HTR-8/SVneo (cell line): Measurements from ENCODE around the gene SPDYE3.
"Not testable (repeated sequence)": the region's sequence is repeated elsewhere in the genome, so short reads cannot be mapped to it uniquely, and the experiment has no call there.

ENCODE experiments used
- DNase-seq: peaks from one replicate; pipeline ENCODE4 v3.0.0; 2011; ENCODE audit warnings: low spot score, mixed read lengths; ENCODE audit not compliant: insufficient read length
- FAIRE-seq: peaks from 2 replicates; lab custom pipeline; 2011; peaks lifted over from hg19 to GRCh38; lab: Jason Lieb, UNC

SPDYE3 gene

DNA sequence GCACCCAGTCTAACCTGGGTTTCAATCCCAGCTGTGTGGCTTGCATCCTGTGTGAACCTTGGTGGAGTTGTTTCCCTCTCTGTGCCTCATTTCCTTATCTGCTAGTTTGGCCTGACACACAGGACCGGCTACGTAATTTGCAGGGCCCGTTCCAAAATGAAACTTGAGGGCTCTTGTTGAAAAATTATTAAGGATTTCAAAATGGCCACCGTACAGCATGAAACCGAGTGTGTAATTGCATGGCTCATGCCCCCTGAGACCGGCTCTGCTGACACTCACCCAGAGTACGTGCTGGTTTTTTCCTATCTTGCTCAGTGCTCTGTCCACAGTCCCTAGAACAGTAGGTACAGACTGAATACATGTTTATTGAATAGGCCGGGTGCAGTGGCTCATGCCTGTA, 24.4 kb upstream of the SPDYE3 start:
- DNase-seq, FAIRE-seq: not testable (repeated sequence)

DNA sequence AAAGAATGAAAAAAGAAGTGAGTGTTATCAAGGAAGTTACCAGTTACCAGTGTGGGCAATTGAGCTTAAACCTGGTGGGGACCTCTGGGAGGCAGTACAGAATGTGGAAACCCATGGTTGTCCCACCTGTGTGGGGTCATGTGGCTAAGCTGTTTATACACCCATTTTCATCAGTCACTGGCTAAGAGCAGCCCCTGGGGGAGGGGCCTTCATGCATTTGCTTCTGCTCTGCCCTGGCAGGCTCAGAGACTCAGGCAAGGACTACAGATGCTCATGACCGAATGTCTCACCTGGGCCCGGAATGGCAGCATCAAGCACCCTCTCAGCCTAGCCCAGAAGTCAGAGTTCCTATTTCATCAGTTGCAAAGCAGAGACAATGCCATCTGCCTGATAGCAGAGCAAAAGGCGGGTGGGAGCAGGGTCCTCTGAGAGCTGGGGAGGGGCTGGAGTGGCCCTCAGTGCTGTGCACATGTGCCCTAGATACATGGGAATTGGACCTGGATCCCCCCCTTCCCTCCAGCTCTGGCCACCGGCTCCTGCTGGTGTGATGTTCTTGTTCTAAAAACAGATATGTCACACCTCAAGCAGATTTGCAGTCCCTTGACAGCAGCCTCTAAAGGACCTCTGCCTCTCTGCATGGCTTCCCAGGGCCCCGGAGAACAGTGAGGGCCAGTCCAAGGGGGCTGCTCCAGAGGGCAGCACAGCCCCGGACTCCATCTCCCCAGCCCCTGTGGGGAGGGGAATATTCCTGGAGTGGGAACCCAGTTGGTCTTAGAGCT, 20.1 kb upstream of the SPDYE3 start:
- not testable (repeated sequence) for FAIRE-seq

GRCh38 chr7:100288258-100288657, 19.2 kb upstream of the SPDYE3 start:
- DNase-seq, FAIRE-seq: not testable (repeated sequence)

More for the DNA sequence above, 20.1 kb upstream of the SPDYE3 start:
- not testable (repeated sequence) for DNase-seq

- FAIRE-seq, result not testable (repeated sequence)
These were observed 15.3 kb upstream of the SPDYE3 start for GRCh38 chr7:100292162-100292561.

DNA sequence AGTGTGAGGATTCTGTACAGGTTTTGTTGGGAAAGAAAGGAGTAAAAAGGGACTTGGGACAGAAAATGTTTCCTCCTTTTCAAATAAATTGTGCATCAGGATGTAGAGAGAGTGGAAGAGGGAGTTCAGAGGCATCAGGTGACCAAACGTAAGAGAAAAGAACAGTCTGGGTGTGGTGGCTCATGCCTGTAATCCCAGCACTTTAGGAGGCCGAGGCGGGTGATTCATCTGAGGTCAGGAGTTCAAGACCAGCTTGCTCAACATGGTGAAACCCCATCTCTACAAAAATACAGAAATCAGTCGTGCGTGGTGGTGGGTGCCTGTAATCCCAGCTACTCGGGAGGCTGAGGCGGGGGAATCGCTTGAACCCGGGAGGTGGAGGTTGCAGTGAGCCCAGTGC, 12.2 kb upstream of the SPDYE3 start:
- FAIRE-seq, DNase-seq: not testable (repeated sequence)

More at GRCh38 chr7:100292162-100292561, 15.3 kb upstream of the SPDYE3 start:
- DNase-seq, result not testable (repeated sequence)

- FAIRE-seq, DNase-seq: not testable (repeated sequence)
These were observed 9.5 kb upstream of the SPDYE3 start for GRCh38 chr7:100297852-100298631.

- DNase-seq, FAIRE-seq: not testable (repeated sequence)
These were observed 8.9 kb upstream of the SPDYE3 start for GRCh38 chr7:100298632-100298895.

- DNase-seq, result not testable (repeated sequence)
These were observed 3.0 kb upstream of the SPDYE3 start for GRCh38 chr7:100304526-100304925.

DNA sequence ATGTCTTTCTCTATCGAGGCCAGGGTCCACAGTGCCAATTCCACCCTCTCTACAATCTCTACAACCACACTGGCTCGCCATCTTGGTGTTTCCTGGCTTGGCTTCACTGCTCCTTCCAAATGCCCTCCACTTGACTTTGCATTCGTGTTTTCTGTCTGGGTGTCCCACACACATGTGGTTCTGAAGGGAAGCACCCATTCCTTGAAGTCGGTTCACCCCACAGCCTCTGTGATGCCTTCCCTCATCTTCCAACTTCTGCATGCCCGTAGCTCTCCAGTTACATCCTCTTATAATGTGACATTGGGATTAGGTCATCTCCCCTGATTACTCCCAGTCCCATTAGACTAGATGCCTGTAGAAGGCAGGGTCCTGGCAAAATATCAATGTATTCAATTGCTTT, 10.8 kb downstream of the SPDYE3 start:
- DNase-seq, FAIRE-seq: not testable (repeated sequence)

More at GRCh38 chr7:100304526-100304925, 3.0 kb upstream of the SPDYE3 start:
- not testable (repeated sequence) for FAIRE-seq

DNA sequence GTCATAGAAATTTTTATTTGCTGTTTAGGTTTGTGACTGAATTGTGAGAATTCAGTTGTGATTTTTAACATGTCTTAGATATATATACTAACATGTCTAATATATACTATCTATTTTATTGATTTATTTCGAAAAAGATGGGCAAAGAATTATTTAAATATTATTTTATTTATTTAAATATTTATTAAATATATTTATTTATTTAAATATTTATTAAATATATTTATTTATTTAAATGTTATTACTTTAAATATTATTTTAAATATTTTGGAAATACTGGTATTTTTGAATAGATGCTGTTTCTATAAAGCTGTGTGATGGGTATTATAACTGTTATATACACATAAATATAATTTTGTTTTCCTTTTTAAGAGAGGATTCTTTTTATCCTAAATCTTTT, 14.1 kb downstream of the SPDYE3 start:
- FAIRE-seq, DNase-seq: not testable (repeated sequence)

DNA sequence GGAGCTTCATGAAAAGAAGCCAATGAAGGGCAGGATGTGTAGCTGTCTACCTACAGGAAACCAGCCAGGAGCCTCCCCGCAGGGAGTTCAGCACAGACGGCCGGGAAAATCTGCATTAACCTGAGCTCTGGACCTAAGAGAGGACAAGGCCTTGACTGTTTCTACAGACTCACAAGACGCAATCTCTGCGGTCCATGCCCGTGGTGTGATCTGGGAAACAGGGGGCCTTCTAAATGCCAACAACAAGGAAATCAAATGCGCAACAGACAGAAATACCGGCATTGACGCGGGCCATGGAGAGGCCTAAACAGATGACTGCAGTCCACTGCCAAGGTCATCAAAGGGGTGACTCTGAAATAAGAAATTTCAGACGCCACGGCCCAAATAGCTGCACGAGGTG, 16.7 kb downstream of the SPDYE3 start:
- DNase-seq, FAIRE-seq: not testable (repeated sequence)

GRCh38 chr7:100325671-100326070, 18.2 kb downstream of the SPDYE3 start:
- FAIRE-seq, DNase-seq: not testable (repeated sequence)

GRCh38 chr7:100326914-100327313, 19.4 kb downstream of the SPDYE3 start:
- DNase-seq, FAIRE-seq: not testable (repeated sequence)

GRCh38 chr7:100335566-100336466, 28.3 kb downstream of the SPDYE3 start:
- peak; percentile 71 for DNase-seq
- FAIRE-seq, result not testable (repeated sequence)

GRCh38 chr7:100338083-100338696, 30.7 kb downstream of the SPDYE3 start:
- not testable (repeated sequence) for FAIRE-seq
- DNase-seq, result peak; percentile 15

- not testable (repeated sequence) for FAIRE-seq, DNase-seq
These were observed 33.8 kb downstream of the SPDYE3 start for GRCh38 chr7:100341286-100341685.

- FAIRE-seq (no peak), DNase-seq (no peak)
These were observed 35.3 kb downstream of the SPDYE3 start for GRCh38 chr7:100342765-100343164.

DNA sequence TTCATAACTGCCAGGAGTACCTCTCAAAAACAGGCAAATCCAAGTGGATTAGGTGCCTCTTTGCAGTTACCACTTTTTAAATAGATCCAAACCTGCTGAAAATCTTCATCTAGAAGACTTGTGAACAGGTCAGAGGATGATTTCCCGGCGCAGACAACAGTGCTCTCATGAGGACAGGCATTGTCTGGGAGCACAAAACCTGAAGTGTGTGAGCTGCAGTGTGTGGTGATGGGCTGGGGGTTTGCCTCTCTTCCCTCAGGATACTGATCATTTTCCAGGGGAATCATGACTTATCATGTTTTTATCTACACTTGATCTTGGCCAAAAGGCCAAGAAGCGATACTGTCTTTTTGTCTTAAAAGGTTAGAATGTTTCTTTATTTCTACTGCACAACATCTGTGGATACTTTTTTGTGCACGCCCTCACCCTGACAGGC, 36.6 kb downstream of the SPDYE3 start:
- not testable (repeated sequence) for FAIRE-seq, DNase-seq

DNA sequence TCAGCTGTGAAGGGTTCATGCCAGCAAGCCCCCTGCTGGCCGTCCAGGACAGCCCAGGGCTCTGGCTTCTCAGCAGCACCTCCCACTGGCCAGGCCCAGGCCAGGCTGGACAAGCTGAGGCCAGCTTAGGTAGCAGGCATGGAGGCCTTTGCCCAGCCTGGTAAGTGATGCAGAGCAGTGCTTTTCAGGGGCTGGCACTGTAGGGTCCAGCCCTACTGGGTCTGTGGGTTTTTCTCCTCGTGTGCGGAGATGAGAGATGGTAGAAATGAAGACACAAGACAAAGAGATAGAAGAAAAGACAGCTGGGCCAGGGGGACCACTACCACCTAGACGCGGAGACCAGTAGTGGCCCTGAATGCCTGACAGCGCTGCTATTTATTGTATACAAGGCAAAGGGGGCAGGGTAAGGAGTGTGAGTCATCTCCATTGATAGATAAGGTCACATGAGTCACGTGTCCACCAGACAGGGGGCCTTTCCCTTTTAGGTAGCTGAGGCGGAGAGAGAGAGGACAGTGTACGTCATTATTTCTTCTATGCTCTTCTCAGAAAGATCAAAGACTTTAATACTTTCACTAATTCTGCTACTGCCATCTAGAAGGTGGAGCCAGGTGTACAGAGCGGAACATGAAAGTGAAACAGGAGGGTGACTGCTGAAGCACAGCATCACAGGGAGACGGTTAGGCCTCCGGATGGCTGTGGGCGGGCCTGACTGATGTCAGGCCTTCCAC, 37.2 kb downstream of the SPDYE3 start:
- not testable (repeated sequence) for FAIRE-seq, DNase-seq
